NCI-H226 (cell line): Measurements from ENCODE around the gene PTEN.
"Not testable (repeated sequence)": the region's sequence is repeated elsewhere in the genome, so short reads cannot be mapped to it uniquely, and the experiment has no call there.

Experiments used
- DNase-seq: peaks from one replicate; pipeline ENCODE4 v3.0.0-alpha.2; 2015

Gene PTEN

DNA sequence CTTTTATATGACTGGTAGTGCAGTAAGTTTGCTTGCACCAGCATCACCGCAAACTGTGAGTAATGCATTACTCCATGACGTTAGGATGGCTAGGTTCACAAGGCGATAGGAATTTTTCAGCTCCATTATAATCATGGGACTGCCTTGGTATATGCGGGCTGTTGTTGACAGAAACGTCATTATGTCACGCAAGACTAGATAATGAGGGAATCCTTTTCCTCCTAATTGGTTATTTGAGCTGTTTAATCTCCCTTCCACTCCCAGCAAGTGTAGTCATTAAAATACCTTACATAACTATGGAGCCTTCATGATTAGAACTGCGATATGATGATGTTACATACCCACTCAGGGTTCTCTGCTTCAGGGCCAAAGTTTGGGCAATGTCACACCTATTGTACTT is 17.4 kb upstream of the PTEN start:
- peak; percentile 89 for DNase-seq

DNA sequence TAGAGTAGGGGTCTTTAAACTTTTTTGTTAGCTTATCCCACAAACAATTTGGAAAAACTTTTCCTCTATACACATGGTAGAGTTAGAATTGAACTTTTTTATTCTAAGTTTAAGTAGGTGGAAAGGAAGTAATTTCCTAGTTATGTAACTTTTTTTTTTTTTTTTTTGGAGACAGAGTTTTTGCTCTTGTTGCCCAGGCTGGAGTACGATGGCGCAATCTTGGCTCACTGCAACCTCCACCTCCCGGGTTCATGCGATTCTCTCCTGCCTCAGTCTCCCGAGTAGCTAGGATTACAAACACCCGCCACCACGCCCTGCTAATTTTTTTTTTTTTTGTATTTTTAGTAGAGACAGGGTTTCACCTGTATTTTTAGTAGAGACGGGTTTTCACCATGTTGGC is 16.7 kb upstream of the PTEN start:
- not testable (repeated sequence) for DNase-seq

DNA sequence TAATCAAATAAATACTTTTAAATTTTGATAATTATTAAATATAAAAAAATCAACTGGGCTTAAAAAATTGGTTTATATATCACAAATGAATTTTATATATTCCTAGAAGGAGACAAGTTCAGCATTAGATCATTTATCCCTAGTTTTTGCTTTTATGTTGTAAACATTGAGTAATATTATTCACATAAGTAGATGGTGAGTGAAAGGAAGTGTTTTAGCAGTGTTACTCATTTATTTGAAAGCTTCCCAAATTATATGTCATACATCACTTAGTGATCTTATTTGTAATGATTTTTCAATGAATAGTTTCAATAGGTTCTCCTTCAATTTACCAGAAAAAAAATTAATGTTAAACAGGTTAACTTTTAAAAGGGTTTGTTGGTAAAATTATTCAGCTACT is 15.9 kb upstream of the PTEN start:
- no peak for DNase-seq

DNA sequence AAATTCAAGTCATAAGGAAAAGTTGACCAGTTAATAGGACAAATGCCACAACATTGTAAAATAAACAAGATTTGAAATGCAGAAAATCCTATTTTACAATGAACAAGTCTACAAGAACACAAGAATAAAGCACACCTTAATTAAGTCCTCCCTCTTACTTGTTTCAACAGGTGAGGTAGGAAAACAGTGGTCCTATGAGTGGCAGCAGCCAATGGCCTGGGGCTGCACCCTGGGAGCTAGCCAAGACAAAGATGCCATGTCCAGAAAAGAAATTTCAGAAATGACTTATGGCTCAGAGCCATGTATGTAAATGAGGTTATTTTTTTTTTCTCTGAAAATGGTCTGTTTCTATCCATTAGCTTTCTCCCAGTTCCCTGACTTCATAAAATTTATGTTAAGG is 14.4 kb upstream of the PTEN start:
- DNase-seq = no peak

DNA sequence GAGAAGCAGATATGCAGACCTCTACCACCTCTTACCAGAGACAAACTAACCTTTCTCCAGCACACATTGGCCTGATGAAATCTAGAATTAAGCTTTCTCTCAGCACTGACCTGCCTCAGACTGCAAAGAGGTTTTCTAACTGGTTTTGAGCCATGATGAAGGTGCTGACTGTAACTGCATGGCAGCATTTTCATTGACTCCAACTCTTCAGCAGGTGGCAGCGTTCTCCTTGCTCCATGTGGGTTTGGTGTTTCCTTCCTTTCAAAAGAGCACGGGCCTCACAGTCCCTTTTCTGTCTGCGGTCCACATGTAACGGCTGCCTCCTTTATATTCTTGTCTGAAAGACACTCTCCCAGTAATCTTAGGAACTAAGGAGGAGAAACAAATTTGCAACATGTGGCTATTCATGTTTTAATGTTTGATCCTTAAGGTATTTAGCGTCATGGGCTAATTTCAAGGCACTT is 12.7 kb upstream of the PTEN start:
- peak; percentile 43 for DNase-seq

DNA sequence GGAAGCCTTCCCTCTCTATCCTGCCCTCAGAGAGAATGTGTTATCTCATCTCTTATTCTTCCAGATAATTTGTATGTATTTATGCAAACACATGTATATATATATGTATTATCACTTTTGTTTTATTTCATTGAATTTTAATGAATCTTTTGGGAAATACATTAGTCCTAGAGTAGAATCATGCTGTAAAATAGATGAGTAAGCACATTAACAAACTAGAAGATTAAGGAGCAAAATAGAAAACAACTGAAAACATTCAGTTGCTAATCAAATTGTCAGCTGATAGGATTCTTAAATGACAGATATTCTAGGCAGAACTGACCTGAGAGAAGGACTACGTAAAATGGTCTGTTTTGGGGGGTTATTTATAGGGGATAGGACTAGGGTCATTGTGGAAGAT is 11.3 kb upstream of the PTEN start:
- DNase-seq = no peak

DNA sequence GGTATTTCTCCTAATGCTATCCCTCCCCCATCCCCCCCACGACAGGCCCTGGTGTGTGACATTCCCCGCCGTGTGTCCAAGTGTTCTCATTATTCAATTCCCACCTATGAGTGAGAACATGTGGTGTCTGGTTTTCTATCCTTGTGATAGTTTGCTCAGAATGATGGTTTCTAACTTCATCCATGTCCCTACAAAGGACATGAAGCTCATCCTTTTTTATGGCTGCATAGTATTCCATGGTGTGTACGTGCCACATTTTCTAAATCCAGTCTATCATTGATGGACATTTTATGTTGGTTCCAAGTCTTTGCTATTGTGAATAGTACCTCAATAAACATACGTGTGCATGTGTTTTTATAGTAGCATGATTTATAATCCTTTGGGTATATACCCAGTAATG is 8.2 kb upstream of the PTEN start:
- DNase-seq = not testable (repeated sequence)

DNA sequence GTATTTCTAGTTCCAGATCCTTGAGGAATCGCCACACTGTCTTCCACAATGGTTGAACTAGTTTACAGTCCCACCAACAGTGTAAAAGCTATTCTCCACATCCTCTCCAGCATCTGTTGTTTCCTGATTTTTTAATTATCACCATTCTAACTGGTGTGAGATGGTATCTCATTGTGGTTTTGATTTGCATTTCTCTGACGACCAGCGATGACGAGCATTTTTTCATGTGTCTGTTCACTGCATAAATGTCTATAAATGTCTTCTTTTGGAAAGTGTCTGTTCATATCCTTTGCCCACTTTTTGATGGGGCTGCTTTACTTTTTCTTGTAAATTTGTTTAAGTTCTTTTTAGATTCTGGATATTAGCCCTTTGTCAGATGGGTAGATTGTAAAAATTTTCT is 7.8 kb upstream of the PTEN start:
- not testable (repeated sequence) for DNase-seq

DNA sequence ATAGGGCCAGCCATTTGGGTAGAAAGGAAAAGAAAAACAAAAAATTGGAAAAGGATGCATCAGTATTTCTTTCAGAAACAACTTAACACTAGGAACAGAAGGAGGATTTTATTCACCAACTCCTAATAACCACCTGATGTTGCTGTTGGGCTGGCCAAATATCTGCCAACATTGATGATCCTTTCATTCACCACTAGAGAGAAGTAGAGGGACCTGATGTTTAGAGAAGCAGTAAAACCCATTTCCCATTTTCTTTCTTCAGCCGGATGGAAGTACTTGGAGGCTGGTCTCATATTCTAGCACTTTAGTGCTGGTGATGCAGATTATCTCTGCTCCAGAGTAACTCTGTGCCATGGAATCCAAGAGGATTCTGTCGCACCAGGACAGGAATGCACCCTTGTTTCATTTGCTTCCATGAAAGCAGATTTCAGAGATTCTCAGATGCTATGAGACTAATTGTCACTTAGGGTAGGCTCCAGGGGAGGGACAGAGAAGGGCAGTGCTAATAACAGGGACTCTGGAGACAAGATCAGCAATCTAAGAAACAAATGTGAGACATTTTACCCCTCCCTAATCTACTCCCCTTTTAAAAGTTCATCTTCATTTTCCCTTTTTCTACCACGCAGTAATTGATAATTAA is 3.1 kb upstream of the PTEN start:
- DNase-seq = peak; percentile 56

DNA sequence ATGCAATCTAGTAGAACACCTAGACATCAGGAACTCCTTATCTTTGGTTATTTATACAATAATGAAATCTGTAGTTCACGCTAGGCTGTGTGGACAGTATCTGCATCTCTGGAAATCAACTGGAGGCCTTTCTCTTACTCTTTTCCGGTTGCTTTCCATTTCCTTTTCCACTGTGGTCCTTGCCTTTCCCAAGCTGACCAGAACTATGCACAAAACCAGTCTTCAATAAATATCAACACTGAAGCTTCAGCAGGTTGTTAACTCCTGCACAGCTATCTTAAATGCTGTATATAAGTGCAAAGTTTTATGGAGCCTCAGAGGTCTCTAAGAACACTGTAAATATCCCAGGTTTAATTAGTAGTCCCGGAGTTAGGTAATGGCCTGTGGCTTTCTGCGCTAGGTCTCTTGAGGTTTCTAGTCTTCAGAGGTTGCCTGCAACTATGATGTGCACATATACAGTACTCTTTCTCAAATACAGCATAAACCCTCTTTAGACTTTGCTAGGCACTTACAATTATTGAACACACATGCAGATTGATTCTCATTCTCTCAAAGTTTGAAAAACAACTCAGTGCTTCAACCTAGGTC is 2.5 kb upstream of the PTEN start:
- no peak for DNase-seq

DNA sequence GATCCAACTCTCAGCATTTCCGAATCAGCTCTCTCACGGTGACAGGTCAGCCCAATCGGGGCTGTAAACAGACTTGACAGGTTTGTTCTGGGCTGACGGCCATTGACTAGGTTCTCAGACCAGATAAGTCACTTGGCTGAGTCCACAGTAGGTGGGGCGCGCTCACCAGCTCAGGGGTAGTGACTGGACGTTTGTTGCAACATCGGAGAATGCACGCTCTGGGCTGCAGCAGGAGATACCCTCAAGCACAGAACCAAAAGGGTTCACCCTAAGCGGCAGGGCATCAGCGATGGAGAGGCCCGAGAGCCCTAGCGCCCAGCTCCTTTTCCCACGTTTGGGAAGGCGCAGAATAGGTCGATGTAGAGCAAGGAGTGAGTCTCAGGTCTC is 1.9 kb upstream of the PTEN start:
- DNase-seq = peak; percentile 86

DNA sequence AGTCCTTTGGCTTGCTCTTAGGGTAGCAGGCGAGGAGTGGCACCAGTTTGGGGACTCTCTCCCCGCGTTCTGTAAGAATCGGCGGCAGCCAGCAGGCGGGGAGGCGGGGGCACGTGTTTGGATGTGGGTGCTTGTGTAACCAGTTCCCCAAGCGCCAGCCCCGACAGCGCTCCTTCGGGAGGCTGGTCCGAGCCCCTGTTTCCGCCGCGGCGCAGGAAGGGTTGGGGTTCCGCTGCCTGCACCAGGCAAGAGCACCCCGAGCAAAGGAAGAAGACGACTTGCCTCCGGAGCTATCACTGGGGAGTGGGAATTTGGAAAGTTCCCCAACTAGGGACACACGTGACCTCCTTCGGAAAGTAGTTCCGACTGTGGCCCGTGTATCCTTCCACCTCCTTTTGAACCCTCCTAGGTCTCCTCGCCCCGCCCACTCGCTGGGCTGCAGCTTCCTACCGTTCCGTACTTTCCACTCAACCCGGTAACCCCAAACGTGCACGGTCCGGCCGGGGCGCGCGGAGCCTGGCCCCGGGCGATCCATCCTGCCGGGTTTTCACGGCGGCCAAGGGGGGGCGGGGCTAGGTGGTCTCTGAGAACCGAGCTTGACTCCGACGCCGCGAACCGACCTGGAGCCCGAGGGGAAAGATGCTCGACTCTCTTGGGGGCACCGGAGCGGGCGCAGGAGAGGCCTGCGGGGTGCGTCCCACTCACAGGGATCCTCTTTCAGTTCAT is 1.3 kb upstream of the PTEN start:
- DNase-seq = peak; percentile 93

DNA sequence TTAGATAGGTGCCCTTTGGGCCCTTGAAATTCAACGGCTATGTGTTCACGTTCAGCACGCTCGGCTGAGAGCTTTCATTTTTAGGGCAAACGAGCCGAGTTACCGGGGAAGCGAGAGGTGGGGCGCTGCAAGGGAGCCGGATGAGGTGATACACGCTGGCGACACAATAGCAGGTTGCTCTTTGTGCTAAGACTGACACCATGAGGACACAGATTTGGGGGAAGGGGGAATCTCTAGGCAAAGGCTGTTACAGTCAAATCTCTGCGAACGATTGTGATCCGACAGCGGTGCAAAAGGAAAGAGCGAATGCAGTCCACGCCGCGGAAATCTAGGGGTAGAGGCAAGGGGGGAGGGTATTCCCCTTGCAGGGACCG is 759 bp upstream of the PTEN start:
- no peak for DNase-seq

DNA sequence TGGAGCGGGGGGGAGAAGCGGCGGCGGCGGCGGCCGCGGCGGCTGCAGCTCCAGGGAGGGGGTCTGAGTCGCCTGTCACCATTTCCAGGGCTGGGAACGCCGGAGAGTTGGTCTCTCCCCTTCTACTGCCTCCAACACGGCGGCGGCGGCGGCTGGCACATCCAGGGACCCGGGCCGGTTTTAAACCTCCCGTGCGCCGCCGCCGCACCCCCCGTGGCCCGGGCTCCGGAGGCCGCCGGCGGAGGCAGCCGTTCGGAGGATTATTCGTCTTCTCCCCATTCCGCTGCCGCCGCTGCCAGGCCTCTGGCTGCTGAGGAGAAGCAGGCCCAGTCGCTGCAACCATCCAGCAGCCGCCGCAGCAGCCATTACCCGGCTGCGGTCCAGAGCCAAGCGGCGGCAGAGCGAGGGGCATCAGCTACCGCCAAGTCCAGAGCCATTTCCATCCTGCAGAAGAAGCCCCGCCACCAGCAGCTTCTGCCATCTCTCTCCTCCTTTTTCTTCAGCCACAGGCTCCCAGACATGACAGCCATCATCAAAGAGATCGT is 598 bp downstream of the PTEN start:
- not testable (repeated sequence) for DNase-seq

DNA sequence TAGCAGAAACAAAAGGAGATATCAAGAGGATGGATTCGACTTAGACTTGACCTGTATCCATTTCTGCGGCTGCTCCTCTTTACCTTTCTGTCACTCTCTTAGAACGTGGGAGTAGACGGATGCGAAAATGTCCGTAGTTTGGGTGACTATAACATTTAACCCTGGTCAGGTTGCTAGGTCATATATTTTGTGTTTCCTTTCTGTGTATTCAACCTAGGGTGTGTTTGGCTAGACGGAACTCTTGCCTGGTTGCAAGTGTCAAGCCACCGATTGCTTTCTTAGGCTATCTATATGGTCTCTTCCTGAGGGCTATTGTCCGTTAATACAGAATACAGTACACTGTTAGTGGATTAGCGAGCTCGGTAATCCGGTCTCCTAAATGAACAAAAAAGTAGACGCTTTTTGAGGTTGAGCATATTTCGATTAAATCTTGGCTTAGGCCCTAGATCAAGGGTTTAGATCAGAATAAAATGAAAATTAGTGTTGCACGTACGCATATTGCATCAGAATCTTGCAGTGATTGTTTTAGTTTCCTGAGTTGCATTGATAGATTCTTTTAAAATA is 1.2 kb downstream of the PTEN start:
- no peak for DNase-seq

DNA sequence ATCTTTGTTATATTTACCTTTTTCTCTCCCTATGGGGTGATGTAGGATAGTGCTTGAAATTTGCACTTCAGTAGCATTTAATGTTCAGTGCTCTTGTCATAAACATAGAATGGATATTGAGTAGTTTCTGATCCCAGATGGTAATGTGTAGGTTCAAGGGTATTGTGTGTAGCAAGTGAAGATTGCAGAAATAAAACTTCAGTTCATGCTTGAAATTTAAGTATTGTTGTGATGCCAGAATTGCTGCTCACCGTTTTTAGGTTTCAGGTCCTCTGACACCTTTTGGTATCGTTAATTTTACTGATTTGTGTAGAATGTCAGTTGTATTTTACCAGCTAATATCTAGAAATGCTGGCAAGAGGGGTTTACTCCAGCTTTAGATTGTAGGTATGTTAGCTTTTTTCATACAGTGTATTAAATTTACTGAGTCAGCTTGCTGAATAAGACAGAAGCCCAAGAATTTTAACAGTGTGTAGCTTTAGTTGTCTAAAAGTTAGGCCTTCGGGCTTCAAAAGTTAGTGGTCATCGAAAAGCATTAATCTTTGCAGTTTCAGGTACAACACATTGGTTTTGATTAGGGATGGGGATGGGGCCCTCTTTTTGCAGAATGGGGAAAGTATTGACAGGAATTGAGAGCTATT is 1.9 kb downstream of the PTEN start:
- no peak for DNase-seq

DNA sequence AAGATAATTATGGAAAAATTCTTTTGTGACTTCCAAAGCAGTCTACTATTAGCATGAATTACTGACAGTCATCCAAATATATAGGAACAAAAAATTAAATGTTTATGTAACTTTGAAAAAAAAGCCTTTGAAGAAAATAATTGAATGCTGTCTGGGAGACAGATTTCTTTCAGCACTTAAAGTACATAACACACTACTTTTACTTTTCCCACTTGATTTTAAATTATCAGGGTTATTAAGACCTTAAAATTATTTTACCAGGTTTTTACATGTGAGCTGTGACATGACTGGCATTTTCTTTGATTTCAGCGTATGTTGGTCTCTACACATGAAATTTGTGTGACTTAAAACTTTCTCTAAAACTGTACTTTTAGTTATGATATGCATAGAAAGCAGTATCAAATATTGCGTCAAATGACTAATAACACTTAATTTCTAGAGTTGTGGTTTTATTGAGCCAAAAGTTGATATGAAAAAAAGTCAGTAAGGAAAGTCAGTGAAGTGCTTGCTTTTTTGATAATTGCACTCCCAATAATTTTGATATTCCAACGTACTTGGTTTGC is 3.1 kb downstream of the PTEN start:
- DNase-seq = no peak

DNA sequence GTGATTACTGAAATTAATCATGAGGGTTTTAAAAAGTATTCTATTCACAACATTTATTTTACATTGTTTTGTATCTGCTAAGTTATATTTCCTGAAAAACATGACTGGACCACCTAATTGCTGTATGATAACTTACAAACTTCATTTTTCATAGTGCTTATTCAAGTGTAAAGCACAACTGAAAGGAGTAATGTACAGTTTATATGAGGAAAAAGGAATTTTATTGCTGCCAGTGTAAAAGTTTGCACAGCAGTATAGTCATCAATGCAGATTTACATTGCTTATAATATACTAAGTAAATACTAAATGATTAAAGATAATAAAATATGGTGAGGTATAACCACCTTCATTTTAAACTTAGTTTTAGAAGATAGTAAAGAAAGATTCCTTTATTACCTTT is 4.0 kb downstream of the PTEN start:
- no peak for DNase-seq

DNA sequence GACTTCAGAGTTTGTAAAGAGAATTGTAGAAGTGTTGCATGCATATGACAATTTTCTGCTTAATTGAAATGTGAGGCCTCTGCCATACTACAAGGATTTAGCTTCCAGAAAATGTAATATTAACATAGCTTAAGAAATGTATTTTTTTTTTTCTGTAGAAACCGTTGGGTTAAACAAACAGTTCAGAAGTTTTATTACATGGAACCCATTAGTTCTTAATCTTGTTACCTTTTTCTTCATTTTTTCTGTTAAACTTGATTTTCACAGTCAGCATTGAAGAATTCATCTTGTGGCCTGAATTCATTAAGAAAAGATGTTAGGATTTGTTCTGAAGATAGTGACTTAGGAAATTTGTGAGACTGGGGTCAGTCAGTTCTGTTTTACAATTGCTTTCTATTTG is 4.9 kb downstream of the PTEN start:
- no peak for DNase-seq

DNA sequence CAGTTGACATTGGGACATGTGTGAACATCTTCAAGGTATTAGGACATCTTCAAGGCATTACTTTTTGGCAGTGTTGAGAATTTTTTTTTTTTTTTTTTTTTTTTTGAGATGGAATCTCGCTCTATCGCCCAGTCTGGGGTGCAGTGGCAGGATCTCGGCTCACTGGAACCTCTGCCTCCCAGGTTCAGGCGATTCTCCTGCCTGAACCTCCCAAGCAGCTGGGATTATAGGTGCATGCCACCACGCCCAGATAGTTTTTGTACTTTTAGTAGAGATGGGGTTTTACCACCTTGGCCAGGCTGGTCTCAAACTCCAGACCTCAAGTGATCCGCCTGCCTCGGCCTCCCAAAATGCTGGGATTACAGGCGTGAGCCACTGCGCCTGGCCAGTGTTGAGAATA is 5.7 kb downstream of the PTEN start:
- DNase-seq = not testable (repeated sequence)

DNA sequence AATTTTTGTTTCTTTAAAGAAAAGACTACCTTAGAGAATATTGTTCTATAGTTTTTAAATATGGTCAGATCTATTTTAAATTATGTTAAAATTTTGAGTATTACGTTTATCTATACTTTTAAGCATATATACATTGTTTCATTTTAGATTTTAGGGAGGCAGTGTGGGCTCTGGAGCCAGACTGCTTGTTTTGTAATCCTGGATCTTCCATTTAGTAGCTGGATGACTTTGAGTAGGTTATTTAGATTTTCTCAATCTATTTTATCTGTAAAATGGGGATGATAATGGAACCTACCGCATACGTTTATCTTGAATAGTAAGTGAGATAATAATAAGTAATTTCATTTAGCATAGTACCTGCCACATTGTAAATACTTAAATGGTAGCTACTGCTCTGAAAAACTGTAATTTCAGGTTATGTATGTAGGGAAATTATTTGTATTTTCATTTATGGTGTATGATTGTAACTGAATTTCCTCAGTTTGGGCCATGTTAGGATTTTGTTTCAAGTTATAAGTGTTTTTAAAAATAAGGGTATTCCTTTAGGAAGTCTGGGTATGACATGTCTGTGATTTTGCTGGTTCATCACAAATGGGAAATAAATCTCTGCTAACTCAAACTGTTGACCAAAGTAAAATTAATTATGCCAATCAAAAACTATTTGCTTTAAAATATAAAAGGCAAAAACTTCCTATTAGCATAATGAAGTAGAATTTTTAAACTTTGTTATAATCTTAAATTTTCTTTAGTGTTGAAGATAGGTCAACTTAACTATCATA is 6.5 kb downstream of the PTEN start:
- no peak for DNase-seq

DNA sequence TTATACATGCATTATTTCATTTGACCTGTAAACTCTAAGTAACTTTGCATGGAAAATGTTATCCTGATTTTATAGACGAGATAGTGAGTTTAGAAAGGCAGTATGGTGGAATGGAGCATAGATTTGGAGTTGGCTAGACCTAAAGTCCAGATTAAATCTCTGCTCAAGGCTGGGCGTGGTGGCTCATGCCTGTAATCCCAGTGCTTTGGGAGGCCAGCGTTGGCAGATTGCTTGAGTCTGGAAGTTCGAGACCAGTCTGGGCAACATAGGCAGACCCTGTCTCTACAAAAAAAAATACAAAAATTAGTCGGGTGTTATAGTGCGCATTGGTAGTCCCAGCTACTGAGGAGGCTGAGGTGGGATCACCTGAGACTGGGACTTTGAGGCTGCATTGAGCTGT is 9.4 kb downstream of the PTEN start:
- no peak for DNase-seq
